HEK293T (cell line): Measurements from ENCODE around the gene NUDT6.

Experiments used
- ARNT ChIP-seq: fragments of 450-650 bp; IDR thresholded peaks from 2 replicates; pipeline ENCODE4 v1.6.1; 2017; ENCODE audit warnings: mild to moderate bottlenecking
- BHLHE40 ChIP-seq: fragments of 450-650 bp; IDR thresholded peaks from 2 replicates; pipeline ENCODE4 v1.6.1; 2016; ENCODE audit warnings: mild to moderate bottlenecking, moderate library complexity, borderline replicate concordance
- CTBP1 ChIP-seq: fragments of 450-650 bp; IDR thresholded peaks from 2 replicates; pipeline ENCODE4 v1.6.1; 2016; ENCODE audit warnings: borderline replicate concordance
- ELF4 ChIP-seq: fragments of 450-650 bp; IDR thresholded peaks from 2 replicates; pipeline ENCODE4 v1.6.1; 2017; ENCODE audit warnings: antibody characterized with exemption
- FOXK2 ChIP-seq: fragments of 450-650 bp; IDR thresholded peaks from 2 replicates; pipeline ENCODE4 v1.6.1; 2016; ENCODE audit warnings: mild to moderate bottlenecking
- FOXM1 ChIP-seq: fragments of 450-650 bp; IDR thresholded peaks from 2 replicates; pipeline ENCODE4 v1.6.1; 2017; ENCODE audit warnings: mild to moderate bottlenecking, borderline replicate concordance
- HDGF ChIP-seq: fragments of 450-650 bp; IDR thresholded peaks from 2 replicates; pipeline ENCODE4 v1.6.1; 2017; ENCODE audit warnings: antibody characterized with exemption, borderline replicate concordance
- L3MBTL2 ChIP-seq: fragments of 450-650 bp; conservative IDR thresholded peaks from 2 replicates; pipeline ENCODE4 v1.6.1; 2016; ENCODE audit warnings: mild to moderate bottlenecking
- NFRKB ChIP-seq: fragments of 450-650 bp; IDR thresholded peaks from 2 replicates; pipeline ENCODE4 v1.6.1; 2016; ENCODE audit warnings: mild to moderate bottlenecking, moderate library complexity
- PKNOX1 ChIP-seq: fragments of 450-650 bp; IDR thresholded peaks from 2 replicates; pipeline ENCODE4 v1.6.1; 2016
- SP1 ChIP-seq: fragments of 450-650 bp; IDR thresholded peaks from 2 replicates; pipeline ENCODE4 v1.6.1; 2017
- SUZ12 ChIP-seq: fragments of 450-650 bp; IDR thresholded peaks from 2 replicates; pipeline ENCODE4 v1.6.1; 2016; ENCODE audit warnings: mild to moderate bottlenecking
- TARDBP ChIP-seq: fragments of 450-650 bp; IDR thresholded peaks from 2 replicates; pipeline ENCODE4 v1.6.1; 2016

GRCh38 chr4:122912810-122913575, 9.4 kb downstream of the NUDT6 start:
- TF ChIP-seq FOXM1, result no peak
- TF ChIP-seq SUZ12, result no peak
- TF ChIP-seq NFRKB, result no peak
- no peak for TF ChIP-seq FOXK2
- no peak for TF ChIP-seq HDGF
- TF ChIP-seq SP1, result no peak
- TF ChIP-seq ELF4, result no peak
- TF ChIP-seq CTBP1, result no peak
- no peak for TF ChIP-seq TARDBP
- TF ChIP-seq PKNOX1, result no peak
- no peak for TF ChIP-seq BHLHE40
- no peak for TF ChIP-seq L3MBTL2
- no peak for TF ChIP-seq ARNT
